Measurements from ENCODE around the gene DEPDC4.
A peak's percentile ranks its signal among the peaks of the same experiment; 100 is the strongest.
"Not testable (repeated sequence)": the region's sequence is repeated elsewhere in the genome, so short reads cannot be mapped to it uniquely, and the experiment has no call there.

DEPDC4 gene

GRCh38 chr12:100266835-100267602 lies at the start of gene DEPDC4, which contains the start of gene SCYL2:
Gene DEPDC4 (minus strand): TSS chr12:100267079. CDS start chr12:100267076, 3 bp downstream.
Gene SCYL2 (plus strand): TSS chr12:100267177. CDS start chr12:100282971, 15,794 bp downstream.
- peak; percentile 71 for TF ChIP-seq POLR2A (IDR thresholded peaks at IDR 0.05; ENCODE audit: low read depth, low read length)
- peak; percentile 72 for DNase-seq (ENCODE audit: insufficient read length, low spot score)
- FAIRE-seq: peak; percentile 45

- TF ChIP-seq POLR2A (IDR thresholded peaks at IDR 0.05; ENCODE audit: low read depth, low read length): no peak
- FAIRE-seq: no peak
- no peak for DNase-seq (ENCODE audit: insufficient read length, low spot score)
These were observed 44.4 kb upstream of the DEPDC4 start for GRCh38 chr12:100311317-100311716.

GRCh38 chr12:100308138-100308537 lies 41.3 kb upstream of the DEPDC4 start:
- not testable (repeated sequence) for DNase-seq (ENCODE audit: insufficient read length, low spot score); FAIRE-seq

DNA sequence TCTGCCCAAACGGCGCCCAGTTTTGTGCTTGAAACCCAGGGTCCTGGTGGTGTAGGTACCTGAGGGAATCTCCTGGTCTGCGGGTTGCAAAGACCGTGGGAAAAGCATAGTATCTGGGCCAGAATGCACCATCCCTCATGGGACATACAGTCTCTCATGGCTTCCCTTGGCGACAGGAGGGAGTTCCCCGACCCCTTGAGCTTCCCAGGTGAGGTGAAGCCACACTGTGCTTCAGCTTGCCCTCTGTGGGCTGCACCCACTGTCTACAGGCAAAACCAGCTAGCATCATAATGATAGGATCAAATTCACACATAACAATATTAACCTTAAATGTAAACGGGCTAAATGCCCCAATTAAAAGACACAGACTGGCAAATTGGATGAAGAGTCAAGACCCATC lies 37.5 kb upstream of the DEPDC4 start:
- not testable (repeated sequence) for DNase-seq (ENCODE audit: insufficient read length, low spot score); FAIRE-seq

- FAIRE-seq (no peak), DNase-seq (ENCODE audit: insufficient read length, low spot score) (no peak)
- TF ChIP-seq POLR2A (IDR thresholded peaks at IDR 0.05; ENCODE audit: low read depth, low read length): no peak
These were observed 37.0 kb upstream of the DEPDC4 start for GRCh38 chr12:100303831-100304230.

DNA sequence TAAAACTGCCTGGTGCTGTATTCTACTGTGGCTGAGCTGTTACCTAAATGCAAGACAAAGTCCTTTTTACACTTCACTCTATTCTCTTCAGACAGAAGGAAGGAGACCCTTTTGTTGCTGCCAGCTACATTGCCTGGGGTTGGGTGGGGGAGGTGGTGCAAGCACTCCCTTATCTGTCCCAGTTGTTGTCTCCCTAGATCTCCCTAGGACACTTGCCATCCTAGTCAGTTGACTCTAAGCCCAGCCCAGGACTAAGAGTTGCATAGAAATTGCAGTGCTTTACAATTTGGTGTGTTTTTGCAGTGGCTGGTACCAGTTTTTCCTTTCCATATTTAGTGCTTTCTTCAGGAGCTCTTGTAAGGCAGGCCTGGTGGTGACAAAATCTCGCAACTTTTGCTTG lies 35.2 kb upstream of the DEPDC4 start:
- no peak for TF ChIP-seq POLR2A (IDR thresholded peaks at IDR 0.05; ENCODE audit: low read depth, low read length)
- no peak for DNase-seq (ENCODE audit: insufficient read length, low spot score)
- FAIRE-seq: no peak

DNA sequence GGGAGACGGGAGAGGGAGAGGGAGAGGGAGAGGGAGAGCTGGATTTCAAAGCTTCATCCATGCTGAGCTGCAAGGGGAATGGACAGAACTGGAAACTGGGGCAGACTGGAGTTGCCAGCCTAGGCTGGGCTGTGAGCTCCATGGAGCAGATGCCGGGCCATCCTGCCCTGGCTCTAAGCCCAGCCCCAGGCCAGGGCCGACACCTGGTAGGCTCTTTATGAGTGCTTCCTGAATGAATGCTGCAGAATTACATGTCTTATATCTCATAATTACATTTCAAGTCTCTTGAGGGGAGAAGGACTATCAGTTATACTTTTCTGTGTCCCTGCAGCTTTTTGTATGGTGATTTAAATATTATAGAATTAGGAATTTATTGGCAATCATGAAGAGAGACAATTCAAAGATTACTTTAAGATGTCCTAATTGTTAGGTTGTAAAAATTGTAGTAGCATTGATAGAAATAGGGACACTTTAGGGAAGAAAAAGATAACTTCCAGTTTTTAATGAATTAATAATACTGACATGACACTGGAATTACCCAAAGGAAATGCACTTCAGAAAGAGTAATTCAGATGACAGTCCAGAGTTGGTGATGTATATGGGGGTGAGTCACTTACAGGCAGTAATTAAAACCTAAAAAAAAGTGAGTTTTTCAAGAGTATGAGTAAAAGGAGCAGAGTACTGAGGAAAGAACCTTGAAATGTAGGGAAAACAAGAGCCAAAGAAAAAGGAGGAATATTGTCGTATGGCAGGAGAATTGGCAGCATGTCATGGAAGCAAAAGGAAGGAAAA lies 29.1 kb upstream of the DEPDC4 start:
- peak; percentile 38 for FAIRE-seq
- DNase-seq (ENCODE audit: insufficient read length, low spot score): no peak
- no peak for TF ChIP-seq POLR2A (IDR thresholded peaks at IDR 0.05; ENCODE audit: low read depth, low read length)

DNA sequence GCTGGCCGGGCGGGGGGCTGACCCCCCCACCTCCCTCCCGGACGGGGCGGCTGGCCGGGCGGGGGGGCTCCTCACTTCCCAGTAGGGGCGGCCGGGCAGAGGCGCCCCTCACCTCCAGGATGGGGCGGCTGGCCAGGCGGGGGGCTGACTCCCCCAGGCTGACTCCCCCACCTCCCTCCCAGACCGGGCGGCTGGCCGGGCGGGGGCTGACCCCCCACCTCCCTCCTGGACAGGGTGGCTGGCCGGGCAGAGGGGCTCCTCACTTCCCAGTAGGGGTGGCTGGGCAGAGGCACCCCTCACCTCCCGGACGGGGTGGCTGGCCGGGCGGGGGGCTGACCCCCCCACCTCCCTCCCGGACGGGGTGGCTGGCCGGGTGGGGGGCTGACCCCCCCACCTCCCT lies 27.5 kb upstream of the DEPDC4 start:
- not testable (repeated sequence) for FAIRE-seq; DNase-seq (ENCODE audit: insufficient read length, low spot score)

GRCh38 chr12:100293017-100293416 lies 26.1 kb upstream of the DEPDC4 start:
- DNase-seq (ENCODE audit: insufficient read length, low spot score) (no peak), FAIRE-seq (no peak)
- no peak for TF ChIP-seq POLR2A (IDR thresholded peaks at IDR 0.05; ENCODE audit: low read depth, low read length)

- no peak for FAIRE-seq
- no peak for TF ChIP-seq POLR2A (IDR thresholded peaks at IDR 0.05; ENCODE audit: low read depth, low read length)
These were observed 23.1 kb upstream of the DEPDC4 start for GRCh38 chr12:100290016-100290415.

DNA sequence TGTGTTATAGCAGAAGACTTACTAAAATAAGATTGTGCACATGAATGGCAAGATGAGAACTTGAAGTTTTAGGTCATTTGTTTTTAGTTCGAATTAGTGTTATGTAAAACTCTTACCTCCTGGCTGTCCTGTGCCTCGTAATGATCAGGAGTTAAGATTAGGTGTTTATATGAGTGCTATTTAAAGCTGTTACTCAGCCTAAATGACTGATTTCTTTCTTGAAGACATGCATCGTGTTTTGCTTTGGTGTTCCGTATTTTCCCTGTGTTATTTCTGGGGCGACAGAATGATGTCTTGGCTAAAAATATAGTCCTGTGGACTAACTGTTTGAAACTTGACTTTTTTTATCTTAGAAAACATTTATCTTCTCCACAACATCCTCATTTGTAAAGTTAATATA lies 22.2 kb upstream of the DEPDC4 start:
- FAIRE-seq: no peak
- DNase-seq (ENCODE audit: insufficient read length, low spot score): no peak
- no peak for TF ChIP-seq POLR2A (IDR thresholded peaks at IDR 0.05; ENCODE audit: low read depth, low read length)

More at GRCh38 chr12:100290016-100290415, 23.1 kb upstream of the DEPDC4 start:
- DNase-seq (ENCODE audit: insufficient read length, low spot score): no peak

- not testable (repeated sequence) for DNase-seq (ENCODE audit: insufficient read length, low spot score); FAIRE-seq
These were observed 17.7 kb upstream of the DEPDC4 start for GRCh38 chr12:100284556-100284955.

- TF ChIP-seq POLR2A (IDR thresholded peaks at IDR 0.05; ENCODE audit: low read depth, low read length): no peak
- no peak for DNase-seq (ENCODE audit: insufficient read length, low spot score)
- FAIRE-seq: peak; percentile 36
These were observed 12.8 kb upstream of the DEPDC4 start for GRCh38 chr12:100279607-100280244.

DNA sequence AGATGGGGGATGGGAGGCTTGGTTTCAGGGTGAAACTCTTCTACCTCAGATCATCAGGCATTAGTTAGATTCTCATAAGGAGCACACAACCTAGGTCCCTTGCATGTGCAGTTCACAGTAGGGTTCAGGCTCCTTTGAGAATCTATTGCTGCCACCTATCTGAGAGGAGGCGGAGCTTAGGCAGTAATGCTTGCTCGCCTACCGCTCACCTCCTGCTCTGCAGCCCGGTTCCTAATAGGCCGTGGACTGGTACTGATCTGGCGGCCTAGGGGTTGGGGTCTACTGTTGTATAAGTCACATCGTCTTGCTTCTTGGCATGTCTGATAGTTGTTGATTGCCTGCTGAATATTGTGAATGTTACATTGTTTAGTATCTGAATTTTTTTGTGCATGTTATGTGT lies 12.3 kb upstream of the DEPDC4 start:
- no peak for TF ChIP-seq POLR2A (IDR thresholded peaks at IDR 0.05; ENCODE audit: low read depth, low read length)
- FAIRE-seq: no peak
- no peak for DNase-seq (ENCODE audit: insufficient read length, low spot score)

All from H54 (cell line).